ENCODE data around the gene TSACC.

The TSACC gene

GRCh38 chr1:156376958-156377919, 38.9 kb downstream of the TSACC start:
- no peak for DNase-seq (ENCODE audit: low spot score)

- DNase-seq (ENCODE audit: low spot score): no peak
Observed at GRCh38 chr1:156378557-156378956, 40.2 kb downstream of the TSACC start.

DNA sequence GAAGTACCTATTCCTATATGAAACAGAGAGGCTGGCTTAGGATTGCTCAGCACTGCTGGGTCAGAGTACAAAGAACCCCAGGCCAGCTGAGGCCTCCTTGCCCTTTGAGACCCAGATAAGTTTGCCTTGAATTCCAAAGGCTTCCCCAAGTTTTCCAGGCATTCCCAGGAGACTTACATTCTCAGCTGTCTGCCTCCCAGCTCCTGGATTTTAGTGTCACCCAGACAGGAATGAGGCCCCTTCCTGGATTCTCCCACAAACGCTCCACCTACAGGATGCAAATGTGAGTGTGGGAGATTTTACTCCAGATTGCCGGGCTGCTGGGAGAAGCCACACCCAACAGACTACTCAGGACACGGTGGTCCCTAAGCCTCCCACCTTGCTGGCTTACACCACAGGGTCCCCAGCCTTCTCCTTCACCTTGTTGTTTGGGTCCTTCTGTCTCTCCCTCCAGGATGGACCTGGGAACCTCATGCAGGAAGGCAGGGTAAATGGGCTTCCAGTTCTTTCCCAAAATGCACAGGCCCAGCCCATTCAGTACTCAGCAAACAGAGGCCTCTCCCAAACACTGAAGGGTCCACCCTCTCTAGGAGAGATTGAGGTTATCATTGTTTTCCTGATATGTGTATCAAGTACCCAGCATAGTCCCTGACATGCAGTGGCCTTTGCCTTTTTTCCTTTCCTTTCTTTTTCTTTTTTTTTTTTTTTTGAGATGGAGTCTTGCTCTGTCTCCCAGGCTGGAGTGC, 41.3 kb downstream of the TSACC start:
- no peak for DNase-seq (ENCODE audit: low spot score)

DNA sequence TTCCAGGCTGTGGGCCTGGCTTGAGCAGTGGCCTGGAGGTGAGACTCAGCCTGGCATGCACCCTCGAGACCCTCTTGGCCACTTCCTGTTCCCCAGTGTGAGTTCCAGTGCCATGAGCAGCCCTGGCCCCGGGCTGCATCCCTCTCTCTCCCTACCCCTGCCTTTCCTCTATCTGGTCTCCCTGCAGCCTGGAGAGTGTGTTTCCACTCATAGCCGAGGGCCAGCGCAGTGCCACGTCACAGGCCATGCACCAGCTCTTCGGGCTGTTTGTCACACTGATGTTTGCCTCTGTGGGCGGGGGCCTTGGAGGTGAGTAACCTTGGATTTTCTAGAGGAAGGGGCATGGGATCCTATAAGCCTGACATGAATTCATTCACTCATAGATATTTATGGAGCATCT, 44.2 kb downstream of the TSACC start:
- no peak for DNase-seq (ENCODE audit: low spot score)

- DNase-seq (ENCODE audit: low spot score): peak; percentile 85
Observed at GRCh38 chr1:156383023-156383422, 44.7 kb downstream of the TSACC start.

GRCh38 chr1:156384007-156384406, 45.7 kb downstream of the TSACC start:
- no peak for DNase-seq (ENCODE audit: low spot score)

DNA sequence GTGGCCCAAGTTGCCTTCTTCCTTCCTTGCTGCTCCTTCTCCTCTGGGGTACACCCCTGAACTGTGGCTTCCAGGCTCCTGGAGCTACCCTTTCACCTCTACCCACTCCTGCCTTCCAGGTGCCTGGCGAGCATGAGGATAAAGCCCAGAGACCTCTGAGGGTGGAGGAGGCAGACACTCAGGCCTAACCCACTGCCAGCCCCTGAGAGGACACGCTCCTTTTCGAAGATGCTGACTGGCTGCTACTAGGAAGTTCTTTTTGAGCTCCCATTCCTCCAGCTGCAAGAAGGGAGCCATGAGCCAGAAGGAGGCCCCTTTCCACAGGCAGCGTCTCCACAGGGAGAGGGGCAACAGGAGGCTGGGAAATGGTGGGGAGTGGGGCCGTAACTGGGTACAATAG, 46.3 kb downstream of the TSACC start:
- no peak for DNase-seq (ENCODE audit: low spot score)

GRCh38 chr1:156385534-156386031, 47.3 kb downstream of the TSACC start:
- peak; percentile 81 for DNase-seq (ENCODE audit: low spot score)

GRCh38 chr1:156386134-156386901, 48.0 kb downstream of the TSACC start:
- DNase-seq (ENCODE audit: low spot score): no peak

DNA sequence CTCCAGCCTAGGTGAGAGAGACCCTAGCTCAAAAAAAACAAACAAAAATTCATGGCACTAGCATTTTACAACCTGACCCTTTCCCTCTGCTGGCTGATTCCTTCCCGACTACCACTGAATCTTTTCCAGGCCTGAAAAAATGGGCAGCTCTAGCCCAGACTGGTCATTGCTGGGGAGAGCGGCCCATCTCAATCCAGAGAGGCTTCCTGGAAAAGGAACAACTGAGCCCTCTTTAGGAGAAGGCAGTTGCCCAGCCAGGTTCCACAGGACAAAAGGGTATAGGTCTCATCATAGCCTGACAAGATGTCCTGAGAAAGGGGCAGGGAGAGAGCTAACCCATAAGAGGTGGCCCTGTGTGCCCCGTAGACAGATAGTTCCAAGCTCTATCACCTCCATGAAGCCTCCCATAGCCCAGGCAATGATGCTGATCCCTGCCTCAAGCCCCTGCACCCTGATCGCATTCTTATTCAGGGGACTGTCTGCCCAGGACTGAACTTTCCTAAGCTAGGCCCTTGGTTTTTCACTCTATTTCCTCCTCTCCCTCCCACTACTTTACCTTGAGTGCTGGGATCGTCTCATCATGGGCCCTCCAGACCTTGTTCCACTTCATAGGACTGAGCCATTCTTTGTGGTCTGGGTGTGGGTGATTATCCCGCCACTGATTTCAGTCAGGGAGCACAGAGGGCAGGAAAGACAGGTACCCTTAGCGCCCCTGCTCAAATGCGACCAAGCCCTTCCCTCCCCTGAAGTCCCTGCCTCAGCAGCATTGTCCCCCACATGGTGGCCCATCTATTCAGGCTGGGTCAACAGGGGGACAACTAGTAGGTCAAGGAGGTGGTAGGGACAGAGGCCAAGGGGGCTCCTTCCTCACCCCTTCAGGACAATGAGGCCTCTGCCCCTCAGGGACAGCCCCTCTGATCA, 48.9 kb downstream of the TSACC start:
- no peak for DNase-seq (ENCODE audit: low spot score)

DNA sequence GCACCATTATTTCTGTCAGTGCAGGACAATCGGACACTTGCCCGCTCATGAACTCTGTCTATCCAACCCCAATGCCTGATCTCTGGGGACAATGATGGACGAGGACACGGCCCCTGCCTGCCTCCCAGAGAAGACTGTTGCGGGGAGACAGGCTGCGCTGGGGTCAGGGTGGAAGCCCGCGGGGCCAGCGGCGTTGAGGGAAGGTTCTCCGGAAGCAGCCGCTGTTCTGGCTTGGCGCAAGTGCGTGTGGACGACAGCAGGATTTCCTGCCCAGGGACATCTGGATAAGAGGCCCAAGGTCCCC, 49.5 kb downstream of the TSACC start:
- no peak for DNase-seq (ENCODE audit: low spot score)

DNA sequence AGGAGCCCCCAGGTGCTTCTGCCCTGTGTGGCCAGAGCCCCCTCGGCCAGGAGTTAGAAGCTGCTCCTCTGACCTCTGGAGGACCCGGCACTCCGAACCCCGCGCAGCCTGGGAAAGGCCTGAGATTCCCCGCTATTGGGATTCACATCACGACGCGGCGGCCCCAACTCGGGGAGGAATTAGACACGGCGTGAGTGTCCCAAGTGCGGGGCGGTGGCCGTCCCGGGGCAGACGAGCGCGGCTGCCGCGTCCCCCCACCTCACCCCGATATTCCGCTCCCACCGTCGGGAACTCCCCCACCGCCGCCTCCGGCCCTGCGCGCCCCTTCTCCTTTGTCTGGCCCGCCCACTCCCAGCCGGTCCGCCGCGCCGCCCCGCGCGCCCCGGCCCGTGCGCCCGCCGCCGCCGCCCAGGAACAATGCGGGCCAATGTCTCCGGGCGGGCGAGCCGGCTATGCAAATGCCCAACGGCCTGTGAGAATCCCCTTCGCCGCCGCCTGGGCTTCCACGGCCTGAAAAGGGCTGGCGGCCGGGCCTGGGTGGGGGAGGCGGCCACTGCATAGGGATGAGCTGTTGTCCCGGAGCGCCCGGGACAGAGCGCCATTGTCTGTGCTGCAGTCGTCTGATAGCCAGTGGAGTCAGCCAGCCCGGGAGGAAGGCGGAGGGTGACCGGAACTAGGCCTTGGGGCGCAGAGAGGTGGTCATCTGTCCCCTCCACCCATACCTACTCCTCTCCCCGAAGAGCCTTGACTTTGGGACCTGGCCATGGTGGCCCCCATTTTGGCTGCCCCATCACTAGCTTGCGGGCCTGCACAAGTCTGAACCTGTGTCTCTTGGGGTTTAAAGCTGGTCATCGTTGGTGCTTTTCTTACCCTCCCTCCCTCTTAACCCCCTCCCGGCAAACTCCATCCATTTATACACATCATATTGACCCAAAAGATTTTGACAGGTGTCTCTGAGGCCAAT, 50.1 kb downstream of the TSACC start:
- peak; percentile 86 for DNase-seq (ENCODE audit: low spot score)

GRCh38 chr1:156389311-156389710, 51.0 kb downstream of the TSACC start:
- DNase-seq (ENCODE audit: low spot score): no peak

- DNase-seq (ENCODE audit: low spot score): no peak
Observed at GRCh38 chr1:156390469-156391365, 52.4 kb downstream of the TSACC start.

GRCh38 chr1:156391366-156391677, 53.0 kb downstream of the TSACC start:
- no peak for DNase-seq (ENCODE audit: low spot score)

GRCh38 chr1:156391701-156392100, 53.4 kb downstream of the TSACC start:
- no peak for DNase-seq (ENCODE audit: low spot score)

GRCh38 chr1:156392452-156392853, 54.1 kb downstream of the TSACC start:
- DNase-seq (ENCODE audit: low spot score): no peak

- no peak for DNase-seq (ENCODE audit: low spot score)
Observed at GRCh38 chr1:156393095-156393494, 54.8 kb downstream of the TSACC start.

GRCh38 chr1:156394082-156394481, 55.8 kb downstream of the TSACC start:
- no peak for DNase-seq (ENCODE audit: low spot score)
